Esophagus muscularis mucosa (tissue), 4 donors: Measurements from ENCODE around the gene PYGB. TPM values are rescaled to one million over a fixed set of nuclear protein-coding genes. Genes with fewer than 3 reads are reported as not detected.
A peak's percentile ranks its signal among the peaks of the same experiment; 100 is the strongest.

Experiments used
- DNase-seq: peaks from one replicate; pipeline ENCODE4 v3.0.0-alpha.2; 2017; ENCODE audit errors: extremely low spot score
- H3K27ac ChIP-seq, 4 donors: fragments of 200-600 bp; sonication (generic); replicated peaks in 1 of 4; 1 replicate in 3 of 4; 2 replicates in 1 of 4; pipeline ENCODE4 v1.5.1; 2016 to 2019; ENCODE audit warnings: mild to moderate bottlenecking in 1 of 4
- H3K27me3 ChIP-seq, 4 donors: fragments of 200-600 bp; sonication (generic); one replicate each; pipeline versions ENCODE4 v1.5.1 to v1.6.0; 2016 to 2019
- H3K36me3 ChIP-seq, 4 donors: fragments of 200-600 bp; sonication (generic); one replicate each; pipeline ENCODE4 v1.5.1; 2016 to 2019
- H3K4me1 ChIP-seq, 4 donors: fragments of 200-600 bp; sonication (generic); one replicate each; pipeline ENCODE4 v1.5.1; 2016 to 2019
- H3K4me3 ChIP-seq, 4 donors: fragments of 200-600 bp; sonication (generic); 1 replicate in 2 of 4; 2 replicates in 2 of 4; pipeline ENCODE4 v1.5.1; 2016 to 2019; ENCODE audit warnings: mild to moderate bottlenecking in 4 of 4, moderate library complexity in 1 of 4
- H3K9me3 ChIP-seq, 4 donors: fragments of 200-600 bp; sonication (generic); 1 replicate in 3 of 4; 2 replicates in 1 of 4; pipeline ENCODE4 v1.5.1; 2016 to 2019
- EP300 ChIP-seq: sonication (generic); formaldehyde crosslinking; IDR thresholded peaks from one replicate; pipeline ENCODE4 v1.6.1; 2017; ENCODE audit warnings: antibody characterized with exemption
- POLR2A ChIP-seq: fragments of 450-650 bp; IDR thresholded peaks from one replicate; pipeline ENCODE4 v1.6.1; 2017; ENCODE audit warnings: antibody characterized with exemption, moderate library complexity, mild to moderate bottlenecking, low read depth
- POLR2AphosphoS5 ChIP-seq, 2 donors: sonication (generic); formaldehyde crosslinking; IDR thresholded peaks; one replicate each; pipeline ENCODE4 v1.6.1; 2017; ENCODE audit warnings: antibody characterized with exemption in 2 of 2
- WGBS: methylation state at CpG from one replicate; pipeline ENCODE4 v1.1.5; 2018; 5-methylcytosine and 5-hydroxymethylcytosine counted together
- intact Hi-C: fragments of 100-400 bp; cut with DNase I; formaldehyde crosslinking; loops from one replicate; pipeline ENCODE4 v1.15.1; 2023
- total RNA-seq, 4 donors: library from RNA; depleted of rRNA; stranded (reverse); fragments of >200 nt; gene quantifications; one replicate each; pipeline versions ENCODE4 v1.1.0 to v1.2.1, GENCODE V29; 2016
- TF ChIP-seq, protein P1 (sequence below), 3 experiments: fragments of 200-600 bp in 2 of 3; fragments of 450-650 bp in 1 of 3; sonication (generic) in 2 of 3; IDR thresholded peaks; one replicate each; pipeline ENCODE4 v1.5.1; 2017 to 2019; ENCODE audit warnings: antibody characterized with exemption in 3 of 3, mild to moderate bottlenecking in 2 of 3, moderate library complexity in 1 of 3

The PYGB gene
- total RNA-seq, 4 donors from 2014 or later: 398 to 632 (median 462) TPM

DNA sequence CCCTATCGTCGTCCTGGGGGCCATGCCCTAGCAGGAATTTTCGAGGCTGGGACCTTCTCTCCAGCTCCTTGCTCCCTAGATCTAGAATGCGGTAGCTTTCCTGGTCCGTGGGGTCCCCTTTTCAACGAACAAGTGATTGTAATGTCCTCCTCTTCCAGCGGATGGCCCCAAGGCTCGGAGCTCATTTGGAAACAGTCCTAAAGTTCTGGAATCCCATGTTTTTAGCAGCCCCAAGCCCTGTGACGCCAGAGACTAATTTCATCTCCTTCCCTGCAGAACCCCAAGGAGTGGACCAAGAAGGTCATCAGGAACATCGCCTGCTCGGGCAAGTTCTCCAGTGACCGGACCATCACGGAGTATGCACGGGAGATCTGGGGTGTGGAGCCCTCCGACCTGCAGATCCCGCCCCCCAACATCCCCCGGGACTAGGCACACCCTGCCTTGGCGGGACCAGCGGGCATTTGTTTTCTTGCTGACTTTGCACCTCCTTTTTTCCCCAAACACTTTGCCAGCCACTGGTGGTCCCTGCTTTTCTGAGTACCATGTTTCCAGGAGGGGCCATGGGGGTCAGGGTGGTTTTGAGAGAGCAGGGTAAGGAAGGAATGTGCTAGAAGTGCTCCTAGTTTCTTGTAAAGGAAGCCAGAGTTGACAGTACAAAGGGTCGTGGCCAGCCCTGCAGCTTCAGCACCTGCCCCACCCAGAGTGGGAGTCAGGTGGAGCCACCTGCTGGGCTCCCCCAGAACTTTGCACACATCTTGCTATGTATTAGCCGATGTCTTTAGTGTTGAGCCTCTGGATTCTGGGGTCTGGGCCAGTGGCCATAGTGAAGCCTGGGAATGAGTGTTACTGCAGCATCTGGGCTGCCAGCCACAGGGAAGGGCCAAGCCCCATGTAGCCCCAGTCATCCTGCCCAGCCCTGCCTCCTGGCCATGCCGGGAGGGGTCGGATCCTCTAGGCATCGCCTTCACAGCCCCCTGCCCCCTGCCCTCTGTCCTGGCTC is 48.5 kb downstream of the PYGB start:
- Histone ChIP-seq H3K27me3 (no peaks in the 10 kb centered on the region), H3K4me3 (no peak overlapping the region), H3K27ac (peak overlapping the region; percentile 72 to 77 (median 74)), H3K36me3 (peaks cover 12 to 78% (median 70%) of the 10 kb centered on the region in 4 donors), H3K9me3 (no peaks in the 10 kb centered on the region), H3K4me1 (peaks cover 36 to 82% (median 58%) of the 10 kb centered on the region in 4 donors)
- TF ChIP-seq, protein P1, sequence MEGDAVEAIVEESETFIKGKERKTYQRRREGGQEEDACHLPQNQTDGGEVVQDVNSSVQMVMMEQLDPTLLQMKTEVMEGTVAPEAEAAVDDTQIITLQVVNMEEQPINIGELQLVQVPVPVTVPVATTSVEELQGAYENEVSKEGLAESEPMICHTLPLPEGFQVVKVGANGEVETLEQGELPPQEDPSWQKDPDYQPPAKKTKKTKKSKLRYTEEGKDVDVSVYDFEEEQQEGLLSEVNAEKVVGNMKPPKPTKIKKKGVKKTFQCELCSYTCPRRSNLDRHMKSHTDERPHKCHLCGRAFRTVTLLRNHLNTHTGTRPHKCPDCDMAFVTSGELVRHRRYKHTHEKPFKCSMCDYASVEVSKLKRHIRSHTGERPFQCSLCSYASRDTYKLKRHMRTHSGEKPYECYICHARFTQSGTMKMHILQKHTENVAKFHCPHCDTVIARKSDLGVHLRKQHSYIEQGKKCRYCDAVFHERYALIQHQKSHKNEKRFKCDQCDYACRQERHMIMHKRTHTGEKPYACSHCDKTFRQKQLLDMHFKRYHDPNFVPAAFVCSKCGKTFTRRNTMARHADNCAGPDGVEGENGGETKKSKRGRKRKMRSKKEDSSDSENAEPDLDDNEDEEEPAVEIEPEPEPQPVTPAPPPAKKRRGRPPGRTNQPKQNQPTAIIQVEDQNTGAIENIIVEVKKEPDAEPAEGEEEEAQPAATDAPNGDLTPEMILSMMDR (IDR thresholded peaks at IDR 0.05): peak; percentile 28 to 50 (median 36)
- TF ChIP-seq POLR2AphosphoS5 (IDR thresholded peaks at IDR 0.05) (peak in 1 of 2 donors; percentile 24), POLR2A (no peak)
- 80% methylated on average over 20 of the region's 24 CpGs for WGBS
- intact Hi-C loops: loop anchor here (5.0 to 10.0 kb wide), 3 partner anchors 101 to 302 kb away; partner anchors contain the start of gene APMAP
- no peak for DNase-seq

DNA sequence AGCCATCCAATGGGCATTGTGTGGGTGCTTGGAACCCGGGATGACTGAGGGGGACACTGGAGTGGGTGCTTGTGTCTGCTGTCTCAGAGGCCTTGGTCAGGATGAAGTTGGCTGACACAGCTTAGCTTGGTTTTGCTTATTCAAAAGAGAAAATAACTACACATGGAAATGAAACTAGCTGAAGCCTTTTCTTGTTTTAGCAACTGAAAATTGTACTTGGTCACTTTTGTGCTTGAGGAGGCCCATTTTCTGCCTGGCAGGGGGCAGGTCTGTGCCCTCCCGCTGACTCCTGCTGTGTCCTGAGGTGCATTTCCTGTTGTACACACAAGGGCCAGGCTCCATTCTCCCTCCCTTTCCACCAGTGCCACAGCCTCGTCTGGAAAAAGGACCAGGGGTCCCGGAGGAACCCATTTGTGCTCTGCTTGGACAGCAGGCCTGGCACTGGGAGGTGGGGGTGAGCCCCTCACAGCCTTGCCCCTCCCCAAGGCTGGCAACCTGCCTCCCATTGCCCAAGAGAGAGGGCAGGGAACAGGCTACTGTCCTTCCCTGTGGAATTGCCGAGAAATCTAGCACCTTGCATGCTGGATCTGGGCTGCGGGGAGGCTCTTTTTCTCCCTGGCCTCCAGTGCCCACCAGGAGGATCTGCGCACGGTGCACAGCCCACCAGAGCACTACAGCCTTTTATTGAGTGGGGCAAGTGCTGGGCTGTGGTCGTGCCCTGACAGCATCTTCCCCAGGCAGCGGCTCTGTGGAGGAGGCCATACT is 49.4 kb downstream of the PYGB start:
- H3K9me3 ChIP-seq: no peaks in the 10 kb centered on the region
- no peak overlapping the region for H3K4me3 ChIP-seq
- TF ChIP-seq, protein P1 (IDR thresholded peaks at IDR 0.05): no peak
- no peak for TF ChIP-seq POLR2A
- no peak for TF ChIP-seq POLR2AphosphoS5 (IDR thresholded peaks at IDR 0.05)
- TF ChIP-seq EP300: no peak
- peaks cover 30 to 79% (median 55%) of the 10 kb centered on the region in 4 donors for H3K4me1 ChIP-seq
- H3K36me3 ChIP-seq: peaks cover 6 to 78% (median 67%) of the 10 kb centered on the region in 4 donors
- peak overlapping the region; percentile 72 to 77 (median 74) for H3K27ac ChIP-seq
- no peak for DNase-seq
- 68% methylated on average over 4 of the region's 10 CpGs for WGBS
- intact Hi-C loops: loop anchor here (5.0 to 10.0 kb wide), 3 partner anchors 100 to 303 kb away; partner anchors contain the start of gene APMAP
- no peaks in the 10 kb centered on the region for H3K27me3 ChIP-seq

- intact Hi-C loops: loop anchor here (5.0 to 10.0 kb wide), 3 partner anchors 97 to 305 kb away; partner anchors contain the start of gene APMAP
- 100% methylated on average over 4 of the region's 9 CpGs for WGBS
- Histone ChIP-seq H3K36me3 (peaks cover 6 to 84% (median 67%) of the 10 kb centered on the region in 4 donors), H3K27me3 (no peaks in the 10 kb centered on the region), H3K4me3 (no peak overlapping the region), H3K9me3 (no peaks in the 10 kb centered on the region), H3K4me1 (peaks cover 18 to 54% (median 33%) of the 10 kb centered on the region in 4 donors), H3K27ac (peak overlapping the region; percentile 2 to 55 (median 34))
- DNase-seq: no peak
- TF ChIP-seq POLR2AphosphoS5 (IDR thresholded peaks at IDR 0.05): no peak
- TF ChIP-seq, protein P1 (IDR thresholded peaks at IDR 0.05): no peak
- TF ChIP-seq EP300: no peak
- no peak for TF ChIP-seq POLR2A
Observed at GRCh38 chr20:25299806-25300205, 51.9 kb downstream of the PYGB start.

DNA sequence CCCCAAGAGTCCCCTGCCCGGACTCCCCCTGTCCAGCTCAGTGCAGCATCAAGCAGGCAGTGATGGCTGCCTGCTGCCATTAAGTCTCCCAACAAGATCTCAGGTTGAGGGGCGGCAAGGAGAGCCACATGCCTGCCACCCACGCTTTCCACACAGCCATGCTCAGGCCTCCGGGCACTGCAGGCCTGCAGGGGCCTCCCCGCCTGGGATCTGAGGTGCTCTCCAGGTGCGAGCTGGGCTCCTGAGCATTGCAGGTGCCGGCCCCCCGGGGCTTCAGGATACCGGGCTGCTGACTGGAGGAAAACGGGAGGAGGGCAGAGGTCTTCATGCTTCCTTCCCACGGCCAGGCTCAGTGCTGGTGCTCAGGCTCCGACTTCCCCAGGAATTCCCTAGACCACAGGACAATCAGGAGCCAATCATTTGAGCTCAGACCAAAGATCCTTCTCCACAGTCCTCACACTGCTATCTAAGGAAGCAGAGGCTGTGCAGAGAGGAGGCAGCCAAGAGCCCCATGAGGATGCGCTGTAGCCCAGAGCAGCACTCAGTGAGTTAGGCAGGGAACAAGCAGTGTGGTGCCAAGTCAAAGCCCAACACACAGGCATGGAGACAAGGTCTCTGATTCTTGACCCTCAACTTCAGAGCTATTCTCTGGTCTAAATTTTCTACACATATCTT is 52.7 kb downstream of the PYGB start:
- intact Hi-C loops: no loop called here
- H3K9me3 ChIP-seq: no peaks in the 10 kb centered on the region
- TF ChIP-seq POLR2AphosphoS5 (IDR thresholded peaks at IDR 0.05): peak; percentile 12 to 16
- TF ChIP-seq EP300: no peak
- H3K27ac ChIP-seq: peak overlapping the region in 3 of 4 donors; percentile 15 to 55 (median 54)
- 73% methylated on average over 6 of the region's 13 CpGs for WGBS
- H3K4me1 ChIP-seq: peaks cover 11 to 46% (median 24%) of the 10 kb centered on the region in 4 donors
- no peak overlapping the region for H3K4me3 ChIP-seq
- peaks cover 6 to 83% (median 63%) of the 10 kb centered on the region in 4 donors for H3K36me3 ChIP-seq
- DNase-seq: no peak
- no peaks in the 10 kb centered on the region for H3K27me3 ChIP-seq
